ENCODE results near the gene OTUD7B.

The OTUD7B gene

GRCh38 chr1:150022357-150022756 is 11.8 kb upstream of the OTUD7B start:
- no peak overlapping the region for H3K4me2 ChIP-seq
- H3K4me1 ChIP-seq = 0 out of 2 replicates have a peak, but pooled peaks cover 5% of the 10 kb centered on the region
- no peaks in the 10 kb centered on the region for H4K20me1 ChIP-seq
- no peak overlapping the region for H3K27ac ChIP-seq
- no peak for TF ChIP-seq Cebpa-rat (IDR thresholded peaks at IDR 0.05)
- H3K27me3 ChIP-seq = no peaks in the 10 kb centered on the region
- H3K9ac ChIP-seq = no peak overlapping the region
- H3K36me3 ChIP-seq = no peaks in the 10 kb centered on the region
- no peaks in the 10 kb centered on the region for H3K9me3 ChIP-seq
- no peak overlapping the region for H3K4me3 ChIP-seq

DNA sequence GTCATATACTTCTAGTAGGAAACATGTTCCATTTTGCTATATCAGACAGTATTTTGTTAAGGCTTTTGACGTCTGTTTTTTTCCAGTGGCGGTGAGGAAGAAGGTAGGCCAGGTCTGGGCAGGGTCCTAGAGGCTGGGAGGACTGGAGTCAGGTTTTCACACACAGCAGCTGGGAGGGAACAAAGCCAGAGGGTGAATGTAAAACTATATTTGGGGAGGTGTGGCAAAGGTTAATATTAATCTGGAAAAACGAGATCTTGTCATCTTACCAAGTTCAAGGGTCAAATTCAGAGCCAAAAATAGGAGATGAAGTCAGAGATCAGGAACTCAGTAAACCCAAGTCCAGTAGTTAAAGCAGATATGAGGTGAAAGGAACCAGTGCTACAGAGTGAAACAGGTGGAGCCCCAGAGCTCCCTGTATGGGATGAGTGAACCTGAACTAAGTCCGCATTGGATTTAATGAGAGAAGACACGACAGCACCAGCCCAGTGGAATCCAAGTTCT is 10.7 kb upstream of the OTUD7B start:
- H3K4me2 ChIP-seq = no peak overlapping the region
- no peaks in the 10 kb centered on the region for H4K20me1 ChIP-seq
- H3K27ac ChIP-seq = no peak overlapping the region
- H3K27me3 ChIP-seq = no peaks in the 10 kb centered on the region
- 0 out of 2 replicates have a peak, but pooled peaks cover 5% of the 10 kb centered on the region for H3K4me1 ChIP-seq
- TF ChIP-seq Cebpa-rat (IDR thresholded peaks at IDR 0.05) = no peak
- no peak overlapping the region for H3K4me3 ChIP-seq
- H3K36me3 ChIP-seq = no peaks in the 10 kb centered on the region
- no peak overlapping the region for H3K9ac ChIP-seq
- H3K9me3 ChIP-seq = no peaks in the 10 kb centered on the region

GRCh38 chr1:150020711-150021110 is 10.2 kb upstream of the OTUD7B start:
- no peak overlapping the region for H3K4me3 ChIP-seq
- no peak overlapping the region for H3K27ac ChIP-seq
- H3K4me1 ChIP-seq = 0 out of 2 replicates have a peak, but pooled peaks cover 5% of the 10 kb centered on the region
- no peak overlapping the region for H3K4me2 ChIP-seq
- TF ChIP-seq Cebpa-rat (IDR thresholded peaks at IDR 0.05) = no peak
- no peaks in the 10 kb centered on the region for H3K27me3 ChIP-seq
- no peaks in the 10 kb centered on the region for H3K36me3 ChIP-seq
- H3K9ac ChIP-seq = no peak overlapping the region
- H4K20me1 ChIP-seq = no peaks in the 10 kb centered on the region
- H3K9me3 ChIP-seq = no peaks in the 10 kb centered on the region

GRCh38 chr1:150018165-150018564 is 7.6 kb upstream of the OTUD7B start:
- Histone ChIP-seq H3K4me1 (0 out of 2 replicates have a peak, but pooled peaks cover 5% of the 10 kb centered on the region), H3K27ac (no peak overlapping the region), H3K4me2 (no peak overlapping the region), H3K36me3 (no peaks in the 10 kb centered on the region), H3K9ac (no peak overlapping the region), H4K20me1 (no peaks in the 10 kb centered on the region), H3K27me3 (no peaks in the 10 kb centered on the region), H3K9me3 (no peaks in the 10 kb centered on the region), H3K4me3 (no peak overlapping the region)
- TF ChIP-seq Cebpa-rat (IDR thresholded peaks at IDR 0.05) = no peak

- Histone ChIP-seq H3K27me3 (peaks cover 6% of the 10 kb centered on the region), H3K9me3 (no peaks in the 10 kb centered on the region), H3K36me3 (no peaks in the 10 kb centered on the region), H3K4me1 (0 out of 2 replicates have a peak, but pooled peaks cover 5% of the 10 kb centered on the region), H3K9ac (no peak overlapping the region), H3K4me3 (no peak overlapping the region), H4K20me1 (no peaks in the 10 kb centered on the region), H3K27ac (no peak overlapping the region), H3K4me2 (no peak overlapping the region)
- no peak for TF ChIP-seq Cebpa-rat (IDR thresholded peaks at IDR 0.05)
Observed at GRCh38 chr1:150017206-150017750, 6.8 kb upstream of the OTUD7B start.

DNA sequence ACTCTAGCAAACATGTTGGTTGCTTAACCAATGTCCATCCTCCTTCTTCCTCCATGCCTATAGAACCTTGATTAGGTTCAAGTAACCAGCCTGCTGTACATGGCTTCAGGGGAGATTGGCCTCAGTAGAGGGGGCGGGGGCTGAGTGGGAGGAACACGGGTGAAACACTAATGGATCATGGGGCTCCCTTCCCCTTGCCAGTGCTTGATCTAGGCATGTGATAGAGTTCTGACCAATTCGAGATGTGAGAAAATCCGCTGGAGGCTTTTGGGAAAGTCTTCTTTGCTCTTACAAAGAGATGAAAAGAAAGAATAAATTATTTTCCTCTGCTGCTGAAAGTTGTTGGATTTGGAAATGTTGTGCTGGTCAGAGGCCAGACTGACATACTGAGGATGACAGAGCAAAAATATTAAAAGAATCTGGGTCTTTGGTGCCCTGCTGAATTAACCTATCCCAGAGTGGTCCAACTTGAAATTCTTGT is 5.2 kb upstream of the OTUD7B start:
- no peak overlapping the region for H3K27ac ChIP-seq
- H3K27me3 ChIP-seq = peaks cover 21% of the 10 kb centered on the region
- 0 out of 2 replicates have a peak, but pooled peaks cover 5% of the 10 kb centered on the region for H3K4me1 ChIP-seq
- no peaks in the 10 kb centered on the region for H3K36me3 ChIP-seq
- H3K4me3 ChIP-seq = no peak overlapping the region
- 0 out of 2 replicates have a peak, but pooled peaks cover 1% of the 10 kb centered on the region for H4K20me1 ChIP-seq
- H3K4me2 ChIP-seq = no peak overlapping the region
- peaks cover 3% of the 10 kb centered on the region for H3K9me3 ChIP-seq
- H3K9ac ChIP-seq = no peak overlapping the region
- no peak for TF ChIP-seq Cebpa-rat (IDR thresholded peaks at IDR 0.05)

DNA sequence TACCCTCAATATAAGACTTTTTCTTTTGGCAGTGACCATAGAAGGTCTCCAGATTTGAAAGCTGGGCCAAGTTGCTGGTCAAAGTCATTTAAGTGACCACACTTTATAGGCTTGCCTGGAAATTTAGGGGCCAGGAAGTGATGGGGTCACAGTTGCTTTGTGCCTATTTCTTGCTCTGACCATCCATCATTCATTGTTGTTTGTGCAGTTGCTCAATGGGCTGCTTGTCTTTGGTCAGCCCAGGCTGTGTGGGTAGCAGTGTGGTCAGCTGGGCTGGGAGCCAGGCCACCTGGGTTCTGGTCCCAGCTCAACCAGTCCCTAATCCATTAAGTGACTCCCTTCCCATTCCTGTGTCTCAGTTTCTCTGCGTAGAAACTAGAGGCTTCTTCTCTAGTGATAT is 2.1 kb upstream of the OTUD7B start:
- Histone ChIP-seq H3K27ac (no peak overlapping the region), H3K36me3 (no peaks in the 10 kb centered on the region), H4K20me1 (peaks cover 9% of the 10 kb centered on the region; the same call in 1 of the 2 replicates), H3K27me3 (peaks cover 52% of the 10 kb centered on the region), H3K9me3 (peaks cover 11% of the 10 kb centered on the region), H3K4me3 (no peak overlapping the region), H3K4me2 (no peak overlapping the region), H3K9ac (no peak overlapping the region), H3K4me1 (no peaks in the 10 kb centered on the region)
- no peak for TF ChIP-seq Cebpa-rat (IDR thresholded peaks at IDR 0.05)

GRCh38 chr1:150009604-150010392 is 728 bp downstream of the OTUD7B start:
- H3K4me1 ChIP-seq = no peaks in the 10 kb centered on the region
- H3K27ac ChIP-seq = no peak overlapping the region

GRCh38 chr1:150008699-150009098 is 1.8 kb downstream of the OTUD7B start:
- Histone ChIP-seq H3K4me2 (no peak overlapping the region), H3K9ac (no peak overlapping the region), H3K27me3 (peaks cover 52% of the 10 kb centered on the region), H3K9me3 (peaks cover 11% of the 10 kb centered on the region), H3K27ac (no peak overlapping the region), H3K36me3 (no peaks in the 10 kb centered on the region), H3K4me3 (no peak overlapping the region), H3K4me1 (no peaks in the 10 kb centered on the region), H4K20me1 (peaks cover 9% of the 10 kb centered on the region; the same call in 1 of the 2 replicates)
- TF ChIP-seq Cebpa-rat (IDR thresholded peaks at IDR 0.05) = no peak

More at GRCh38 chr1:150009604-150010392, 728 bp downstream of the OTUD7B start:
- Histone ChIP-seq H3K9ac (no peak overlapping the region), H3K4me2 (no peak overlapping the region), H4K20me1 (peaks cover 9% of the 10 kb centered on the region; the same call in 1 of the 2 replicates), H3K27me3 (peaks cover 52% of the 10 kb centered on the region), H3K9me3 (peaks cover 11% of the 10 kb centered on the region), H3K36me3 (no peaks in the 10 kb centered on the region), H3K4me3 (no peak overlapping the region)
- no peak for TF ChIP-seq Cebpa-rat (IDR thresholded peaks at IDR 0.05)
